GM12872 (cell line): Measurements from ENCODE around the gene WNT3A.

Source experiments
- TF ChIP-seq, protein P1 (sequence below): IDR thresholded peaks from 3 replicates; pipeline ENCODE4 v1.5.1; 2011; ENCODE audit warnings: low read depth, mild to moderate bottlenecking, low read length, moderate library complexity; ENCODE audit not compliant: insufficient read depth

WNT3A gene

GRCh38 chr1:228074954-228075730 lies 68.3 kb downstream of the WNT3A start:
- TF ChIP-seq, protein P1, sequence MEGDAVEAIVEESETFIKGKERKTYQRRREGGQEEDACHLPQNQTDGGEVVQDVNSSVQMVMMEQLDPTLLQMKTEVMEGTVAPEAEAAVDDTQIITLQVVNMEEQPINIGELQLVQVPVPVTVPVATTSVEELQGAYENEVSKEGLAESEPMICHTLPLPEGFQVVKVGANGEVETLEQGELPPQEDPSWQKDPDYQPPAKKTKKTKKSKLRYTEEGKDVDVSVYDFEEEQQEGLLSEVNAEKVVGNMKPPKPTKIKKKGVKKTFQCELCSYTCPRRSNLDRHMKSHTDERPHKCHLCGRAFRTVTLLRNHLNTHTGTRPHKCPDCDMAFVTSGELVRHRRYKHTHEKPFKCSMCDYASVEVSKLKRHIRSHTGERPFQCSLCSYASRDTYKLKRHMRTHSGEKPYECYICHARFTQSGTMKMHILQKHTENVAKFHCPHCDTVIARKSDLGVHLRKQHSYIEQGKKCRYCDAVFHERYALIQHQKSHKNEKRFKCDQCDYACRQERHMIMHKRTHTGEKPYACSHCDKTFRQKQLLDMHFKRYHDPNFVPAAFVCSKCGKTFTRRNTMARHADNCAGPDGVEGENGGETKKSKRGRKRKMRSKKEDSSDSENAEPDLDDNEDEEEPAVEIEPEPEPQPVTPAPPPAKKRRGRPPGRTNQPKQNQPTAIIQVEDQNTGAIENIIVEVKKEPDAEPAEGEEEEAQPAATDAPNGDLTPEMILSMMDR = no peak

- TF ChIP-seq, protein P1 = no peak
Observed at GRCh38 chr1:228075801-228076271, 69.0 kb downstream of the WNT3A start.

GRCh38 chr1:228076796-228077430 lies 70.1 kb downstream of the WNT3A start:
- TF ChIP-seq, protein P1 = no peak

- TF ChIP-seq, protein P1 = no peak
Observed at GRCh38 chr1:228077565-228078330, 71.0 kb downstream of the WNT3A start.

DNA sequence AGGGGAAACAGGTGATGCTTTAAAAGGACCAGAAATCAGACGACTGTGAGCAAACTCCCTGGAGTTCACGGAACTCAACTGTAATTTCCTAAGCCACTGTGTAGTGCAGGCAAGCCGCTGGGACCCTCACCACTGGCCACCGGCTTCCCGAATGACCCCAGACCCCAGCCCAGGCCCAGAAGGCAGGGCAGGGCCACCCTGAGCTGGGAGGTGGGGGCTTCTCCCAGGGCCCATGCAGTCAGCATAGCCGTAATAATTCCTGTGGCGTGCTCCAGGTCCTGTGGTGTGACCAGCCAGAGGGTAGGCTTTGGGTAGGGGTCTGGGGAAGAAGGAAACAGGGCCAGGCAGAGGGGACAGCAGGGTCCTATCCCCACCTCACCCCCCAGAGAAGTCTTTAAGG lies 72.2 kb downstream of the WNT3A start:
- TF ChIP-seq, protein P1 = no peak

- TF ChIP-seq, protein P1 = no peak
Observed at GRCh38 chr1:228079601-228080263, 72.9 kb downstream of the WNT3A start.
